Smooth muscle cell (in vitro differentiated cells): ENCODE measurements around the gene CPM. TPM values are rescaled to one million over a fixed set of nuclear protein-coding genes. Genes with fewer than 3 reads are reported as not detected.

ENCODE experiments used
- DNase-seq: peaks from one replicate; lab custom pipeline; 2025; ENCODE audit not compliant: unreplicated experiment; lab: John Stamatoyannopoulos, UW
- H2AFZ ChIP-seq: fragments of 200-600 bp; sonication (generic); 2 replicates; pipeline ENCODE4 v1.6.0; 2016; ENCODE audit warnings: antibody characterized with exemption, low read depth, mild to moderate bottlenecking
- H3F3A ChIP-seq: fragments of 200-600 bp; sonication (generic); 2 replicates; pipeline ENCODE4 v1.6.0; 2017; ENCODE audit warnings: antibody characterized with exemption, low read depth
- H3K27ac ChIP-seq: fragments of 200-600 bp; sonication (generic); 2 replicates; pipeline ENCODE4 v1.5.1; 2016; ENCODE audit warnings: low read depth, mild to moderate bottlenecking
- H3K27me3 ChIP-seq: fragments of 200-600 bp; sonication (generic); 2 replicates; pipeline ENCODE4 v1.6.1; 2016; ENCODE audit warnings: low read depth, mild to moderate bottlenecking
- H3K36me3 ChIP-seq: fragments of 200-600 bp; sonication (generic); 2 replicates; pipeline ENCODE4 v1.5.1; 2016; ENCODE audit warnings: low read depth
- H3K4me1 ChIP-seq: fragments of 200-600 bp; sonication (generic); 2 replicates; pipeline ENCODE4 v1.5.1; 2016; ENCODE audit warnings: low read depth
- H3K4me2 ChIP-seq: fragments of 200-600 bp; sonication (generic); 2 replicates; pipeline ENCODE4 v1.6.0; 2016; ENCODE audit warnings: mild to moderate bottlenecking
- H3K4me3 ChIP-seq: fragments of 200-600 bp; sonication (generic); 2 replicates; pipeline ENCODE4 v1.5.1; 2016; ENCODE audit warnings: mild to moderate bottlenecking
- H3K79me2 ChIP-seq: fragments of 200-600 bp; sonication (generic); 2 replicates; pipeline ENCODE4 v1.6.0; 2016; ENCODE audit warnings: low read depth, mild to moderate bottlenecking
- H3K9ac ChIP-seq: fragments of 200-600 bp; sonication (generic); 2 replicates; pipeline ENCODE4 v1.6.0; 2016; ENCODE audit warnings: low read depth
- H3K9me3 ChIP-seq: fragments of 200-600 bp; sonication (generic); replicated peaks from 2 replicates; pipeline ENCODE4 v1.5.1; 2016; ENCODE audit warnings: low read depth
- H4K20me1 ChIP-seq: fragments of 200-600 bp; sonication (generic); 2 replicates; pipeline ENCODE4 v1.6.0; 2016; ENCODE audit warnings: low read depth
- WGBS: methylation state at CpG from one replicate; pipeline ENCODE4 v1.1.7; 2016; ENCODE audit warnings: low lambda C conversion rate; 5-methylcytosine and 5-hydroxymethylcytosine counted together
- polyA plus RNA-seq: library from polyadenylated mRNA; unstranded; fragments of >200 nt; fragmentation: Nextera tagmentation; extraction: Ambion mirVana; gene quantifications from 2 replicates; pipeline ENCODE4 v1.2.1, GENCODE V29; 2016
- total RNA-seq: library from RNA; depleted of rRNA; stranded (reverse); fragments of >200 nt; gene quantifications from 2 replicates; pipeline ENCODE4 v1.2.3, GENCODE V29; 2014
- TF ChIP-seq, protein P1 (sequence below): fragments of 200-600 bp; sonication (generic); IDR thresholded peaks from 2 replicates; pipeline ENCODE4 v1.5.1; 2017; ENCODE audit warnings: borderline replicate concordance, mild to moderate bottlenecking, antibody characterized with exemption; ENCODE audit not compliant: insufficient read depth, poor library complexity, severe bottlenecking

Gene CPM
- total and polyA plus RNA-seq, 2 experiments from 2014 or later, result 0.57 to 6.2 TPM

DNA sequence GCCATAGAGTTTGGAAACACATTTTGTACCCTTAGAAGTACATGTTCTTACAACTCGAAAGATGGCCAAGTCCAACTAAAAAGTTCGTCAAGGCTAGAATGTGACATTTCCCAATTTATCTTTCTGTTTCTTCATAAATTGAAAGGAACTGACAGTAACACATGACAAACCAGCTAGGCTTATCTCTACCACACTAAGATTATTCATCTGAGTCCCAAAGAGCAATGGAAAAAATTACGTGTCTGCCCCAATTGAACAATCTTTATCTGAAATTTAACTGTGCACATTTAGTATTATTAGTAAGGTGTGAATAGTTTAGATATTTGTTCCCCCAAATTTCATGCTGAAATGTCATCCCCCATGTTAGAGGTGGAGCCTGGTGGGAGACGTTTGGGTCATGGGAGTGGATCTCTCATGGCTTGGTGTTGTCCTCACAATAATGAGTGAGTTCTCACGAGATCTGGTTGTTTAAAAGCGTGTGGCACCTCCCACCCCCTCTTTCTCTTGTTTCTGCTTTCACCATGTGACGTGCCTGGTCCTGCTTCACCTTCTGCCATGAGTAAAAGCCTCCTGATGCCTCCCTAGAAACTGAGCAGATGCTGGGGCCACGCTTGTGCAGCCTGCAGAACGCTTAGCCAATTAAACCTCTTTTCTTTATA, 13.3 kb downstream of the CPM start:
- Histone ChIP-seq H3K36me3 (no peaks in the 10 kb centered on the region), H3K27me3 (no peaks in the 10 kb centered on the region), H3K4me3 (no peak overlapping the region), H2AFZ (no peak overlapping the region), H3K4me2 (no peak overlapping the region), H3K9ac (no peak overlapping the region), H3F3A (no peaks in the 10 kb centered on the region), H3K4me1 (peaks cover 1% of the 10 kb centered on the region), H4K20me1 (no peaks in the 10 kb centered on the region), H3K9me3 (no peaks in the 10 kb centered on the region), H3K79me2 (no peaks in the 10 kb centered on the region), H3K27ac (no peak overlapping the region)
- DNase-seq, result no peak
- TF ChIP-seq, protein P1, sequence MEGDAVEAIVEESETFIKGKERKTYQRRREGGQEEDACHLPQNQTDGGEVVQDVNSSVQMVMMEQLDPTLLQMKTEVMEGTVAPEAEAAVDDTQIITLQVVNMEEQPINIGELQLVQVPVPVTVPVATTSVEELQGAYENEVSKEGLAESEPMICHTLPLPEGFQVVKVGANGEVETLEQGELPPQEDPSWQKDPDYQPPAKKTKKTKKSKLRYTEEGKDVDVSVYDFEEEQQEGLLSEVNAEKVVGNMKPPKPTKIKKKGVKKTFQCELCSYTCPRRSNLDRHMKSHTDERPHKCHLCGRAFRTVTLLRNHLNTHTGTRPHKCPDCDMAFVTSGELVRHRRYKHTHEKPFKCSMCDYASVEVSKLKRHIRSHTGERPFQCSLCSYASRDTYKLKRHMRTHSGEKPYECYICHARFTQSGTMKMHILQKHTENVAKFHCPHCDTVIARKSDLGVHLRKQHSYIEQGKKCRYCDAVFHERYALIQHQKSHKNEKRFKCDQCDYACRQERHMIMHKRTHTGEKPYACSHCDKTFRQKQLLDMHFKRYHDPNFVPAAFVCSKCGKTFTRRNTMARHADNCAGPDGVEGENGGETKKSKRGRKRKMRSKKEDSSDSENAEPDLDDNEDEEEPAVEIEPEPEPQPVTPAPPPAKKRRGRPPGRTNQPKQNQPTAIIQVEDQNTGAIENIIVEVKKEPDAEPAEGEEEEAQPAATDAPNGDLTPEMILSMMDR, result no peak
- 94% methylated on average over 9 of the region's 9 CpGs for WGBS

DNA sequence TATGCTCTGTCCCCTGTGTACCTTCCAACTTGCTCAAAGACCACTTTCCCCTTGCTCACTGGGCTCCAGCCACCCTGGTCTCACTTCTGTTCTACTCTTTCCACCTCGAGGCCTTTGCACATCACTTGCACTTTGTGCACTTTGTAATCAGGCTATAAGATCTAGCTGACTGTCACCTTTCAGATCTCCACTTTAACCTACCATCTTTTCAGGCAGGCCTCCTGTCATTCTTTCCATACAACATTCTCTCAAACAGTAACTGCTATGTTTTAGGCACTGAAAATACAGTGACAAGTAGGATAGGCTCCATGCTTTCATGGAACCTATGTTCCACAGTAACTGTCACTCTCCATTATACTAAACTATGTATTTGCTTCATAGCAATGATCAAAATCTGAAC, 14.0 kb downstream of the CPM start:
- no peak for DNase-seq
- H3K27me3 ChIP-seq, result no peaks in the 10 kb centered on the region
- no peak overlapping the region for H3K27ac ChIP-seq
- TF ChIP-seq, protein P1, result no peak
- no peaks in the 10 kb centered on the region for H3K79me2 ChIP-seq
- H3K9me3 ChIP-seq, result no peaks in the 10 kb centered on the region
- H3K4me3 ChIP-seq, result no peak overlapping the region
- H3K4me1 ChIP-seq, result peaks cover 3% of the 10 kb centered on the region
- H3F3A ChIP-seq, result no peaks in the 10 kb centered on the region
- H2AFZ ChIP-seq, result no peak overlapping the region
- 79% methylated on average over 1 of the region's 1 CpG for WGBS
- no peak overlapping the region for H3K9ac ChIP-seq
- no peak overlapping the region for H3K4me2 ChIP-seq
- no peaks in the 10 kb centered on the region for H3K36me3 ChIP-seq
- H4K20me1 ChIP-seq, result no peaks in the 10 kb centered on the region

DNA sequence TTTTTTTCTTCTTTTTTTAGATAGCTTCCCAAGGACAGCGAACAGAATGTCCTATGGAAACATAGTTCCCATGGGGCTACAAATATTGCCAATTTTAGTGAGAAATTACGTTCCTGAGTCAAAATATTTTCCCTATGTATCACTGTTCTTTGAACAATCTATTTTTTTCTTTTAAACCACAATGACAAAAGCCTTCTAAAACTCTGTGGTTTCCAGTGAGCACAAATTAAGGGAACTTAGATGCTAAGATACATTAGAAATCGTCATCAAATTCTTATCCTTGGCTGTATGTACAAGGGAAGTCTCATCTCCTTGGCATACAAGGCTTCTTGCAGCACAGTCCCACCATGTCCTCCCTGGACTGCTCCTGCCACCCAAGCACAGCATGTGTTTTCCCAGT, 17.9 kb downstream of the CPM start:
- no peaks in the 10 kb centered on the region for H4K20me1 ChIP-seq
- H3K9me3 ChIP-seq, result no peaks in the 10 kb centered on the region
- 63% methylated on average over 3 of the region's 3 CpGs for WGBS
- peaks cover 3% of the 10 kb centered on the region for H3K4me1 ChIP-seq
- H3K4me3 ChIP-seq, result no peak overlapping the region
- no peaks in the 10 kb centered on the region for H3K27me3 ChIP-seq
- H3K4me2 ChIP-seq, result peak overlapping the region; percentile 13
- DNase-seq, result no peak
- H3F3A ChIP-seq, result no peaks in the 10 kb centered on the region
- peak overlapping the region; percentile 58 for H3K27ac ChIP-seq
- TF ChIP-seq, protein P1, result no peak
- H3K79me2 ChIP-seq, result no peaks in the 10 kb centered on the region
- H3K9ac ChIP-seq, result no peak overlapping the region
- no peak overlapping the region for H2AFZ ChIP-seq
- no peaks in the 10 kb centered on the region for H3K36me3 ChIP-seq

DNA sequence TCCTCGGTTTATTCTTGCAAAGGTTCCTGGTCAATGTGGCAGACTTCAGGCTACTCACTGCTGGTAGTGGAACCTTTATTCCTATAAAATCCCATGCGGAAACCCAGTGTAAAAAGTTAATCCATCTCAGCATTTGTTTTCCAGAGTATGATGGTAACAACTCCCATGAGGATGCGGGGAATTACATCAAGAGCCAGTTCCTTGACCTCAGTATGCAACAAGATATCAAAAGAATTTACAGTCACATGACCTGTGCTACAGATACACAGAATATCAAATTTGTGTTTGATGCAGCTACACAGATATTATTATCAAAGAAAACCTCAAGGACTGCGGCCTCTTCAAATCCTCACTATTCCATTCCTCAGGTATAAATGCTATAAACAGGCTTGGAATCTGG, 19.3 kb downstream of the CPM start:
- no peak for DNase-seq

More for the DNA sequence above, 19.3 kb downstream of the CPM start:
- Histone ChIP-seq H3K9me3 (no peaks in the 10 kb centered on the region), H3K4me1 (peaks cover 3% of the 10 kb centered on the region), H3F3A (no peaks in the 10 kb centered on the region), H3K27ac (no peak overlapping the region), H3K4me2 (no peak overlapping the region), H3K36me3 (no peaks in the 10 kb centered on the region), H4K20me1 (no peaks in the 10 kb centered on the region), H3K4me3 (no peak overlapping the region), H3K9ac (no peak overlapping the region), H3K79me2 (no peaks in the 10 kb centered on the region), H3K27me3 (no peaks in the 10 kb centered on the region), H2AFZ (no peak overlapping the region)
- TF ChIP-seq, protein P1, result no peak
- 95% methylated on average over 4 of the region's 4 CpGs for WGBS
